Body of pancreas (tissue), 4 donors: ENCODE data around the gene S100A7.
"Not testable (repeated sequence)": the region's sequence is repeated elsewhere in the genome, so short reads cannot be mapped to it uniquely, and the experiment has no call there.

Source experiments
- CTCF ChIP-seq, 7 experiments: fragments of 450-650 bp in 4 of 7; fragments of 200-600 bp in 3 of 7; sonication (generic) in 3 of 7; IDR thresholded peaks; one replicate each; pipeline ENCODE4 v1.5.1; 2016 to 2019; ENCODE audit warnings: antibody characterized with exemption in 7 of 7
- POLR2A ChIP-seq, 3 donors: fragments of 450-650 bp; IDR thresholded peaks; one replicate each; pipeline ENCODE4 v1.6.1; 2016; ENCODE audit warnings: antibody characterized with exemption in 3 of 3, mild to moderate bottlenecking in 2 of 3

- TF ChIP-seq CTCF, POLR2A (IDR thresholded peaks at IDR 0.05): not testable (repeated sequence)
Measured at GRCh38 chr1:153418758-153419435, 41.6 kb downstream of the S100A7 start.
